D721Med (cell line): ENCODE measurements around the gene TET3.

ENCODE experiments used
- DNase-seq: peaks from one replicate; pipeline ENCODE4 v3.0.0; 2011; ENCODE audit warnings: low spot score; ENCODE audit not compliant: insufficient read length
- FAIRE-seq: peaks from 2 replicates; lab custom pipeline; 2011; peaks lifted over from hg19 to GRCh38; lab: Jason Lieb, UNC
- TF ChIP-seq, protein P1 (sequence below): IDR thresholded peaks from 2 replicates; pipeline ENCODE4 v1.5.1; 2012; ENCODE audit warnings: mild to moderate bottlenecking, control low read depth; ENCODE audit not compliant: insufficient read depth; ENCODE audit errors: missing control alignments

TET3 gene

DNA sequence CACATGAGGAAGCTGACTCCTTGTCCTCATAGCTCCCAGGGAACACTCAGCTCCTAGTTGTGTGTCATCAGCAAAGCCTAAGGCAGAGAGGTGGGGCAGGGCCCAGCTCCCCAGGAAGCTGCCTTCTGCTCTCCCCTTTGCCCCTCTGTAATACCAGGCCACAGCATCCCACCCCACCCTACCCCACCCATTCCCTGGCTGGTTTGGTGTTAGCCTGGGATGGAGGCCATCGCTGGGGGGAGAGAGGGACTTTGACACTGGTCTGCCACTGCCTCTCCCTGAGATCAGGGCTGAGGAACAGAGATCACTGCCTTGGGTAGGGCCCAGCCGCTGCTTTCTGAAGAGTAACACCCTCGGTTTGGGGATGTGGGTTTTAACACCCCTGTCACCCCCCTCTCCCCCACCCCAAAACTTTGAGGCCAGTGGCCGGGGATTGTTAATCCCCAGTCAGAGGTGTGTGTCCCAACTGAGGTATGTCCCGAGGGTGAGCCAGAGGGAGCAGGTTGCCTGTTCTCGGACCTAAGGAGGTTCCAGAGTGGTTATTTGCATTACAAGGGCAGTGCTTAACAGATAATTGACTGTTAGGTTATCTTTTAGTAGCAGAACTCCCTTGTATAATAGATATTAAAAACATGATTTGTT lies 41.4 kb downstream of the TET3 start:
- DNase-seq (no peak), FAIRE-seq (no peak)
- TF ChIP-seq, protein P1, sequence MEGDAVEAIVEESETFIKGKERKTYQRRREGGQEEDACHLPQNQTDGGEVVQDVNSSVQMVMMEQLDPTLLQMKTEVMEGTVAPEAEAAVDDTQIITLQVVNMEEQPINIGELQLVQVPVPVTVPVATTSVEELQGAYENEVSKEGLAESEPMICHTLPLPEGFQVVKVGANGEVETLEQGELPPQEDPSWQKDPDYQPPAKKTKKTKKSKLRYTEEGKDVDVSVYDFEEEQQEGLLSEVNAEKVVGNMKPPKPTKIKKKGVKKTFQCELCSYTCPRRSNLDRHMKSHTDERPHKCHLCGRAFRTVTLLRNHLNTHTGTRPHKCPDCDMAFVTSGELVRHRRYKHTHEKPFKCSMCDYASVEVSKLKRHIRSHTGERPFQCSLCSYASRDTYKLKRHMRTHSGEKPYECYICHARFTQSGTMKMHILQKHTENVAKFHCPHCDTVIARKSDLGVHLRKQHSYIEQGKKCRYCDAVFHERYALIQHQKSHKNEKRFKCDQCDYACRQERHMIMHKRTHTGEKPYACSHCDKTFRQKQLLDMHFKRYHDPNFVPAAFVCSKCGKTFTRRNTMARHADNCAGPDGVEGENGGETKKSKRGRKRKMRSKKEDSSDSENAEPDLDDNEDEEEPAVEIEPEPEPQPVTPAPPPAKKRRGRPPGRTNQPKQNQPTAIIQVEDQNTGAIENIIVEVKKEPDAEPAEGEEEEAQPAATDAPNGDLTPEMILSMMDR: no peak

DNA sequence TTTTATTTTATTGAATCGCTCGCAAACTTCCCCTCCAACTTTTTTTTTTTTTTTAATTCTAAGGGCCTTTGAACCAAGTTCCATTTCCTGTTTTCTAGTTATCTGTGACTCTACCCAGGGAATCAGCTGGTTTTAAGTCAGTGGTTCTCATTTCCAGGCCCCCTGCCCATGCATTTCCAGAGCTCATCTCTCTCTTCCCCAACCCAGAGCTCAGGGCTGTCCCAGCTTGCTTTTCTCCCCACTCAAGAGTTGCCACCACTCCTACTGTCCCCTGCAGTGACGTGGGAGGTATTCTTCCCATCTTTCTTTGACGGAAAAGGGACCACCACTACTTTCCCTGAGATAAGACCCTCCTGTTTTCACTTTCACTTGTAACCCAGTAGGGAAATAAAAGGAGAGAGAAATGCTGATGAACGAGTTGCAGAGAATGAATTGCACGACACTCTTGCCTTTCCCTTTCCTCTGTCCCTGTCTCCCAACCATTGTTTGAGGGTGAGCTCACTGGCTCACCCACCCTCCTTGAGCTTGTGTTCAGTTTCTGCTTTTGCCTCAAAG lies 42.1 kb downstream of the TET3 start:
- TF ChIP-seq, protein P1: no peak
- DNase-seq: no peak
- no peak for FAIRE-seq

DNA sequence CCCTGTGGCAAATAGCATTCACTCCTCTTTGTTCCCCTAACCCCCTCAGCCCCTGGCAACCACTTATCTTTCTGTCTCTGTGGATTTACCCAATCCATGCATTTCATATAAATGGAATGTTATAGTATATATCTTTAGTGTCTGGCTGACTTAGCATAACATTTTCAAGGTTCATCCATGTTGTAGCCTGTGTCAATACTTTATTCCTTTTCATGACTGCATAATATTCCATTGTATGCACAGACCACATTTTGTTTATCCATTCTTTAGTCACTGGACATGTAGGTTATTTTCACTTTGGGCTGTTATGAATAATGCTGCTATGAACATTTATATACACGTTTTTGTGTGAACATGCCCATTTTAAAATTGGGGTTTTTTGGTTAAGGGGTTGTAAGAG lies 42.8 kb downstream of the TET3 start:
- DNase-seq (no peak), FAIRE-seq (no peak)
- TF ChIP-seq, protein P1: no peak

DNA sequence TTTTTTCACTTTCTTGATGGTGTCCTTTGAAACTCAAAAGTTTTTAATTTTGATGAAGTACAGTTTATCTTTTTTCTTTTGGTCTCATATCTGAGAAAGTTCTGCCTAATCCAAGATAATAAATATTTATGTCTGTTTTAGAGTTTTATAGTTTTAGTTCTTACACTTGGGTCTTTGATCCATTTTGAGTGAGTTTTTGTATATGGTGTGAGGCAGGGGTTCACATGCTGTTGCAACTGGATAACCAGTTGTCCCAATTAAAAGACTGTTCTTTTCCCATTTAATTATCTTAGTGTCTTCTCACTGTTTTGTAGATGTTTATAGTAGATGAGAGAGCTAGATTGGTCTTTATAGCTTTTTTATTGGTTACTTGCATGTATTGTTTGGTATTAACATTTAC lies 43.6 kb downstream of the TET3 start:
- DNase-seq (no peak), FAIRE-seq (no peak)
- TF ChIP-seq, protein P1: no peak

DNA sequence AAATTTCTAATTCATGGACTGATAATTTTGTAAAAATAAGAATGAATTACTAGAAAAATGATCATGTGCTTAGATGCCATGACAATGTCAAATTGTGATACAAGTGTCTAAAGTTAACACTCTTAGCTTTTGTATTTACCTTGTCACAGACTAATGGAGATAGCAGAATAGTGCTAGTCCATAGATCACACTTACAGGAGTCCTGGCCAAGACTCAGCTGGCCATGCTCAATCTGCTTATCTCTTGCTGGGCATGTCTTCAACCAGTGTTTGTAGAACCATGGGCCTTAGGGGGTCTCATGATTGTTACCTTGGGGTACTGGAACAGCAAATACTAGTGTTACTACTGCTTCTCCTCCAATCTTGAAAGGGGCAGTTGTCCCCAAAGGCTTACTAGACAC lies 44.0 kb downstream of the TET3 start:
- no peak for DNase-seq
- FAIRE-seq: no peak
- TF ChIP-seq, protein P1: no peak

DNA sequence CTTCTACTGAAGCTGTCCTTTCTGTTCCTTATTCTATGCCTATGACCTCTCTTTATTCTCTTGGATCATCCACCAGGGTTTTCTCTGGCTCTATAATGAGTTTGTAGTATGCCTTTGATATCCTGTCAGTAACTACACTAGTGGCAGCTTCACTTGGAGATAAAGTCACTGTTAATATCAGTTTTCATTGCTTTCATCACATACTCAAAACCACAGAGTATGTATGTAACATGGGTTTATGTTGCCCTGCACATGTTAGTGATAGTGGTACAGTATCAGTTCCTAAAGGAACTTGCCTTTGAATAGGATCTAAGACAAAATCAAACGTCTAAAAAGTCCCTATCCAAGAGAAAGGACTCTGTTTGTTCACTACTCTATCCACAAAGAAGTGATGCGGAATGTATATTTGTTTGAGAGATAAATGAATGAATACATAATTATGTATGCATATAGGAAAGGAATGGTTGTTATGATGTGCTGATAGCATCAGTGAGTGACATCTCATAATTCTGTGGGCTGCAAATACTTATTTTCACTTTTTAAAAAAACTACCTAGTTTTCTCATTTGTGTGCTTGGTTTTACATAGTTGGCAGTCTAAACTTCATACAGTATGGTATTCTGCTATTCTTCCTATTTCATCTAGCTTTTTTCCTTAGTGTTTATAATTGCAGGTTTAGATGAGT lies 45.1 kb downstream of the TET3 start:
- DNase-seq (no peak), FAIRE-seq (peak; percentile 71)

More for the DNA sequence above, 45.1 kb downstream of the TET3 start:
- TF ChIP-seq, protein P1: no peak
